ENCODE measurements around the gene ZNF341. TPM values are rescaled to one million over a fixed set of nuclear protein-coding genes. Genes with fewer than 3 reads are reported as not detected.
"Not testable (repeated sequence)": the region's sequence is repeated elsewhere in the genome, so short reads cannot be mapped to it uniquely, and the experiment has no call there.

ZNF341 gene
- total RNA-seq, 1 donor from 2014 or later: 1.3 TPM

DNA sequence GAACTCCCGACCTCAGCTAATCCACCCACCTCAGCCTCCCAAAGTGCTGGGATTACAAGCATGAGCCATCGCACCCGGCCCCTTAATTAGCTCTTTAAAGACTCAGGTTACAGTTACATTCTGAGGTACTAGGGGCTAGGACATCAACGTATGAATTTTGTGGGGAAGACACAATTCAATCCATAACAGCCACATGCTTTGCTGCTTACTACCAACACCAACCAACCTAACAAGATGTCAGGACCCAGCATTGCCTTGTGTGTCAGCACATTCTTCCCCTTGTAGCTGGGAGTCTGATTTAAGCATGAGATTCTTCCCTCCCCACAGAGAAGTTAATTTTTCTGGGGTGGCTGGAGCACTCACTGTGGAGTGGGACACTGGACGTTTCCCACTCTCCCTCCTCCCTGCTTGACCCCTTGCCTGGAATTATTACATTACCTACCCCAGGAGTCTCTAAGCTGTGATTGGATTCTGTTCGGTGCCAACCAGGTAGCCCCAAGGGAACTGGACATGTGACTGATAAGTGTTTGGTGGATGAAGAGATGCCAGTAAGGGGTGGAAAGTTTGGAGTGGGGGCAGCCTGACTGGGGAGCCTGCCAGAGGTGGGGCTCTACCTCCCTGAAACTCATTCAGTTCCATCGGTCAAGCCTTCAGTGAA is 6.1 kb upstream of the ZNF341 start:
- intact Hi-C loops (cut with DNase I): no loop called here
- DNase-seq (ENCODE audit: low spot score): no peak

- intact Hi-C loops (cut with DNase I): no loop called here
- DNase-seq (ENCODE audit: low spot score): no peak
Observed at GRCh38 chr20:33727115-33727479, 4.7 kb upstream of the ZNF341 start.

DNA sequence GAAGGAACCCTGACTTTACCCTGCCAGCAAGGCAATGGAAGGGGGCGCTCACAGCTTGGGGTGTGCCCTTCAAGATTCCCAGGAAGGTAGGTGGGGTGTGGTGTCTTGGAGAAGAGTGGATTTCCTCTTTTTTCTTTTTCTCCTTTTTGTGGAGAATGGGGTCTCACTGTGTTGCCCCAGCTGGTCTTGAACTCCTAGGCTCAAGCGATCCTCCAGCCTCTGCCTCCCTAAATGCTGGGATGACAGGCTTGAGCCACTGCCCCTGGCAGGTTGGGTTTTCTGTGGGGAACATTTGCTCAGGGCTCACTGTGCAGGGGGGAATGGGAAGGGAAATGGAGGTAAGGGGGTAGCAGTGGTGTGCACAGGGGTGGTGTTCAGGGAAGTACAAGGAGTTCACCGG is 4.0 kb upstream of the ZNF341 start:
- DNase-seq (ENCODE audit: low spot score): no peak
- intact Hi-C loops (cut with DNase I): no loop called here

- intact Hi-C loops (cut with DNase I): no loop called here
- DNase-seq (ENCODE audit: low spot score): no peak
Observed at GRCh38 chr20:33728463-33728862, 3.3 kb upstream of the ZNF341 start.

GRCh38 chr20:33729101-33729500 is 2.7 kb upstream of the ZNF341 start:
- no peak for DNase-seq (ENCODE audit: low spot score)
- intact Hi-C loops (cut with DNase I): no loop called here

GRCh38 chr20:33730946-33731692 is 677 bp upstream of the ZNF341 start:
- intact Hi-C loops (cut with DNase I): loop anchor here (2.0 kb wide), 1 partner anchor 64 kb away; the partner anchor contains the start of gene ACTL10
- DNase-seq (ENCODE audit: low spot score): no peak

DNA sequence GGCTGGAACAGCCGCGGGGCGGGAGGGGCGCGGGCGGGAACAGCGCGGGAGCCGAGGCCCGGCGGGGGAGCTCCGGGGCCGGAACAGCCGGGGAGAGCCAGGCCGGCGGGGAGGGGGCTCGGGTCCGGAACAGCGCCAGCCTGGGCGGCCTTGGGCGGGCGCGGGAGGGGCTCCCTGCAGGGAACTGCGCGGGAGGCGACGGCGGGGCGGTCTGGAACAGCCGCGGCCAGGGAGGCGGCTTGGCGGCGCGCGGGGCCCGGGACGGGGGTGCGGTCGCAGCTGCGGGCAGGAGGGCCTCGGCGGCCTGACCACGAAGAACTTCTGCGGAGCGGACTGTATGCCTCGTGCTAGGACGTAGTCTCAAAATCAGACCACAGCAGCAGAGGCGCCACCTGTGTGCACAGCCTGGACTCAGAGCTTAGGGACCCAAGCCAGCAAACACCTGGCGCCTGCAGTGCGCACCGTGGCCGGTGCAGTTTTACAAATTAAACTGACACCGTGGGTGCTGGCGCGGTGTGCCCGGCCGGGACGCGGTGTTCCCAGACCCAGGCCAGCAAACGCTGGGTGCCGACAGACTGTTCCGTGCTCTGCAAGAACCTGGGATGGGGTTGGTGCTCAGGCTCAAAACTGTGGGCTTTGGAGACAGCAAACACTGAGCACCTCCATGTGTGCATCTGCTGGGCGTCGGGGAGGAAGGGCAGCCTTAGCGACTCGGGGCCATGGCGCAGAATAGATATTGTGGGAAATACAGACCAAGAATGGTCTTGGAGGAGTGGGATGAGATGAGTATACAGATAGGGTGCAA is 572 bp downstream of the ZNF341 start:
- DNase-seq (ENCODE audit: low spot score): peak; percentile 94
- intact Hi-C loops (cut with DNase I): loop anchor here (2.0 kb wide), 1 partner anchor 58 kb away; the partner anchor contains the start of gene NECAB3

- DNase-seq (ENCODE audit: low spot score): no peak
- intact Hi-C loops (cut with DNase I): loop anchor here (2.0 kb wide), 1 partner anchor 59 kb away; the partner anchor contains the start of gene NECAB3
Observed at GRCh38 chr20:33733654-33734576, 2.1 kb downstream of the ZNF341 start.

- intact Hi-C loops (cut with DNase I): no loop called here
- DNase-seq (ENCODE audit: low spot score): no peak
Observed at GRCh38 chr20:33736962-33737361, 5.2 kb downstream of the ZNF341 start.

DNA sequence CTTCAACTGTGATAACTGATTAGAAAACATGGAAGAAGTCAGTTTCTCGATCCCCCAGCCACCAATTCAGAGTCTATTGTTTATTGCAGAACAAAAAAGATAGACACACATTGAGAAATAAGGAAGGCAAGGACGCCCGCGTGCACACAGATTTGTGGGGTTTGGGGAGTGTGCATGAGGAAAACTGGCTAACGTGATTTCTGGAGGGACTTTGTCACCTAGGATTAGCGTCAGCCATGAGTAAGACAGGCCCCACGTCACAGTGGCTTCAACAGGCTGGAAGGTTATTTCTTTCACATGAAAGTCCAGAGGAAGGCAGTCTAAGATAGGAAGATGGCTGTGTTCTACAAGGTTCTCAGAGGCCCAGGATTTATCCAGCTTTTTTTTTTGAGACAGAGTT is 7.7 kb downstream of the ZNF341 start:
- no peak for DNase-seq (ENCODE audit: low spot score)
- intact Hi-C loops (cut with DNase I): no loop called here

- no peak for DNase-seq (ENCODE audit: low spot score)
- intact Hi-C loops (cut with DNase I): no loop called here
Observed at GRCh38 chr20:33740189-33740588, 8.4 kb downstream of the ZNF341 start.

GRCh38 chr20:33744181-33744580 is 12.4 kb downstream of the ZNF341 start:
- intact Hi-C loops (cut with DNase I): no loop called here
- no peak for DNase-seq (ENCODE audit: low spot score)

GRCh38 chr20:33744773-33745385 is 13.1 kb downstream of the ZNF341 start:
- no peak for DNase-seq (ENCODE audit: low spot score)
- intact Hi-C loops (cut with DNase I): no loop called here

DNA sequence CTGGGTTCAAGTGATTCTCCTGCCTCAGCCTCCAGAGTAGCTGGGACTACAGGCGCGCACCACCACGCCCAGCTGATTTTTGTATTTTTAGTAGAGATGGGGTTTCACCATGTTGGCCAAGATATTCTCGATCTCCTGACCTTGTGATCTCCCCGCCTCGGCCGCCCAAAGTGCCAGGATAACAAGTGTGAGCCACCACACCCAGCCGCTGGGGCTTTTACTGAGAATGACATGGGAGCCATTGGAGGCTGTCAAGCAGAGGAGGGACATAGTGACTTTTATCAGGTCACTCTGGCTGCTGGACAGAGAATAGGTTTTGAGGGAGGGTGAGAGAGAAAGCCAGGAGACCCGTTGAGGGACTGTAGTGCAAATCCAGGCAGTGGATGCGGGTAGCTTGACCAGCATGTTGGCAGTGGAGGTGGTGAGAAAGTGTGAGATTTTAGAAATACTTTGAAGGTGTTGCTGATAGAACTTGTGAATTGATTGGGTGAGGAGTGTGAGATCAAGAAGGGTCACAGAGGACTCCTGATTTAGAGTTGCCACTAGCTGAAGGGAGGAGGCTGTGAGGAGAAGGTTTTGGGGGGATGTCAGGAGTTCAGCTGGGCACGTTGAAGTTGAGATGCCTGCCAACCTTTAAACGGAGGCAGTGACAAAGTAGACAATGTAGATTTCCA is 14.7 kb downstream of the ZNF341 start:
- intact Hi-C loops (cut with DNase I): no loop called here
- DNase-seq (ENCODE audit: low spot score): no peak

GRCh38 chr20:33751775-33752174 is 20.0 kb downstream of the ZNF341 start:
- no peak for DNase-seq (ENCODE audit: low spot score)
- intact Hi-C loops (cut with DNase I): no loop called here

DNA sequence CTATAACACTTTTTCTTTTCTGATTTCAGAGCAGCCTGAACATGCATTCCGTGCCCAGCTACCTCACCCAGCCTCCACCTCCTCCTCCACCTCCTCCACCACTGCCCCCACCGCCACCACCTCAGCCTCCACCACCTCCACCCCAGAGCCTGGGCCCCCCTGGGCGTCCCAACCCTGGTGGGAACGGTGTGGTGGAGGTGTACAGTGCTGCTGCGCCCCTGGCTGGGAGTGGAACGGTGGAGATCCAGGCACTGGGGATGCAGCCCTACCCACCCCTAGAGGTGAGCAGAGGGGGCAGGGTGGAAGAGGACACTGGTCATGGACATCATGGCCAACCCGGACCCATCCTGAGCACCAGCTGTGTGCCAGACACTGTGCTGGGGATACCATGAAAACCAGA is 21.3 kb downstream of the ZNF341 start:
- intact Hi-C loops (cut with DNase I): no loop called here
- no peak for DNase-seq (ENCODE audit: low spot score)

DNA sequence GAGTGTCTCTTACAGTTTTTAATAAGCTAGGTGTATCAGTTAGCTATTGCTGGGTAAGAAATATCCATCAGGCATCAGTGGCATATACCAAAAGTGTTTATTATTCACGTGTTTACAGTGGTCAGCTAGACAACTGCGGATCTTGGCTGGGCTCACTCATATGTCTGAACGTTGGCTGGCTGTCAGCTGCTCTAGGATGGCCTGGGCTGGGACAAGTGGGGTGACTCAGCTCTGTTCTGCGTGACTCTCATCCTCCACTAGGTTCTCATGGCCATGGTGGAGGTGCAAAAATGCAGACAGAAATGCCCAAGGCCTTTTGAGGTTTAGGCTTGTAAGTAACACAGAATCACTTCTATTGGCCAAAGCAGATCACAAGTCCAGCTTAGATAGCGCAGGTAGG is 22.0 kb downstream of the ZNF341 start:
- intact Hi-C loops (cut with DNase I): no loop called here
- no peak for DNase-seq (ENCODE audit: low spot score)

DNA sequence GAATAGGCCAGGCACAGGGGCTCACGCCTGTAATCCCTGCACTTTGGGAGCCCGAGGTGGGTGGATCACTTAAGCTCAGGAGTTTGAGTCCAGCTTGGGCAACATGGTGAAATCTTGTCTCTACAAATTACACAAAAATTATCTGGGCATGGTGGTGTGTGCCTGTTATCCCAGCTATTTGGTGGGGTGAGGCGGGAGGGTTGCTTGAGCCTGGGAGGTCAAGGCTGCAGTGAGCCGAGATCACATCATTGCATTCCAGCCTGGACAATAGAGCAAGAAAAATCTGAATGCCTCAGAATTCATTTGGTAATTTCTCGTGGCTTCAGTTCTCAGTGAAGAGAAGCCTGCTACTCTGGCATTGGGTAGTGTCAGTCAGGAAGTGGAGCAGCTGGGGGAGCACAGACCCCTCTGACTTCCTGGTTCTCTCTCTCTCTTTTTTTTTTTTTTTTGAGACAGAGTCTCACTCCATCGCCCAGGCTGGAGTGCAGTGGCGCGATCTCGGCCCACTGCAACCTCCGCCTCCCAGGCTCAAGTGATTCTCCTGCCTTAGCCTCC is 24.2 kb downstream of the ZNF341 start:
- DNase-seq (ENCODE audit: low spot score); intact Hi-C loops (cut with DNase I): not testable (repeated sequence)

All from cardiac septum (tissue), 1 donor.